Measurements from ENCODE around the gene MBP.

GRCh38 chr18:77012120-77012519 lies 120.5 kb downstream of the MBP start:
- TF ChIP-seq CTCF (conservative IDR thresholded peaks at IDR 0.05), result no peak
- TF ChIP-seq ZFX (IDR thresholded peaks at IDR 0.05), result no peak

All from C4-2B (cell line).